Subcutaneous adipose tissue (tissue), 4 donors: Measurements from ENCODE around the gene ATXN1. TPM values are rescaled to one million over a fixed set of nuclear protein-coding genes. Genes with fewer than 3 reads are reported as not detected.

Source experiments
- CTCF ChIP-seq: fragments of 450-650 bp; IDR thresholded peaks from one replicate; pipeline ENCODE4 v1.5.1; 2016; ENCODE audit warnings: low read depth, mild to moderate bottlenecking, control low read depth, antibody characterized with exemption, moderate library complexity
- total RNA-seq, 4 donors: library from RNA; depleted of rRNA; stranded (reverse); fragments of >200 nt; gene quantifications; one replicate each; pipeline ENCODE4 v1.1.0, GENCODE V29; 2016

ATXN1 gene
- total RNA-seq, 4 donors from 2014 or later = 27.1 to 35.6 (median 35.1) TPM

GRCh38 chr6:16523606-16524379, 237.5 kb downstream of the ATXN1 start:
- no peak for TF ChIP-seq CTCF

- no peak for TF ChIP-seq CTCF
These were observed 238.3 kb downstream of the ATXN1 start for GRCh38 chr6:16522937-16523336.

DNA sequence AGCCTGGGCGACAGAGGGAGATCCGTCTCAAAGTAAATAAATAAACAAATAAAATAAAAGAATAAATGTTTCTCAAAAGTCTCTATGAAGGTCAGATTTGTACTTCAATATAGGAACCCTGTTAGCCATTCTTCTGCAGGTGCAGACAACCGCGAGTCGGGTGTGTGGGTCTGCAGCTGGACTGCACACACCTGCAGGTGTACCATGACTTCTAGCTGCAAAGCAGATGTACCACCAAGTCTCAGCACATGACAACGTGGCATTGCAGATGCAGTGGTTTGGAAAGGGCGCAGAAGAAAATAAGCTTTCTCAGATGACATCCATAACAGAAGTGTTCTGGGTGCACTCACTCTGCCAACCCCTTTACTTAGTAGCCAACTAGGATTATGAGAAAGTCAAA, 239.7 kb downstream of the ATXN1 start:
- no peak for TF ChIP-seq CTCF

GRCh38 chr6:16519265-16520242, 241.7 kb downstream of the ATXN1 start:
- no peak for TF ChIP-seq CTCF

DNA sequence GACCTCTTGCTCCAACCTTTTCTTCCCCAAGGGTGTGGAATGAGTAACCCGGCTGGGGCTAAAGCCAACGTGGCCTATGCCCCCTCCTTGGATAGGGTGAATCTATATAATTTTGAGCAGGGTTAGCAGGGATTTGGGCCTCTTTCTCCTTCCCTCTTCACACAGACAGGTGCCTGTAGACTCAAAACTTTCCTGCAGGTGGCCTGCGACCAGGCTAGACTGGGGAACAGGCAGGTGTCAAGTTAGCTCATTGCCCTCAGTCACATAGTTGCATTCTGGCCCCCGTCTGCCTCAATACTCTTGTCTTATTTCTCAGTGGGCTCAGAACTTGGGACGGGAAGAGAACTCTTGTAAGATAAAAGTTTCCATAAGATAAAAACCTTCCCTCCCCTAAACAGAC, 243.0 kb downstream of the ATXN1 start:
- TF ChIP-seq CTCF = no peak

- TF ChIP-seq CTCF = no peak
These were observed 247.0 kb downstream of the ATXN1 start for GRCh38 chr6:16514249-16514648.
